CD4-positive, alpha-beta T cell treated with Interleukin-17A for 4 hours (primary cell): Measurements from ENCODE around the gene GNAQ.

Experiments
- DNase-seq: peaks from one replicate; pipeline ENCODE4 v3.0.0-alpha.2; 2020; ENCODE audit warnings: mixed read lengths

Gene GNAQ

GRCh38 chr9:77965445-77966123 lies 66.0 kb downstream of the GNAQ start:
- DNase-seq, result no peak

GRCh38 chr9:77964258-77964657 lies 67.4 kb downstream of the GNAQ start:
- DNase-seq, result no peak

GRCh38 chr9:77961541-77961940 lies 70.1 kb downstream of the GNAQ start:
- no peak for DNase-seq

DNA sequence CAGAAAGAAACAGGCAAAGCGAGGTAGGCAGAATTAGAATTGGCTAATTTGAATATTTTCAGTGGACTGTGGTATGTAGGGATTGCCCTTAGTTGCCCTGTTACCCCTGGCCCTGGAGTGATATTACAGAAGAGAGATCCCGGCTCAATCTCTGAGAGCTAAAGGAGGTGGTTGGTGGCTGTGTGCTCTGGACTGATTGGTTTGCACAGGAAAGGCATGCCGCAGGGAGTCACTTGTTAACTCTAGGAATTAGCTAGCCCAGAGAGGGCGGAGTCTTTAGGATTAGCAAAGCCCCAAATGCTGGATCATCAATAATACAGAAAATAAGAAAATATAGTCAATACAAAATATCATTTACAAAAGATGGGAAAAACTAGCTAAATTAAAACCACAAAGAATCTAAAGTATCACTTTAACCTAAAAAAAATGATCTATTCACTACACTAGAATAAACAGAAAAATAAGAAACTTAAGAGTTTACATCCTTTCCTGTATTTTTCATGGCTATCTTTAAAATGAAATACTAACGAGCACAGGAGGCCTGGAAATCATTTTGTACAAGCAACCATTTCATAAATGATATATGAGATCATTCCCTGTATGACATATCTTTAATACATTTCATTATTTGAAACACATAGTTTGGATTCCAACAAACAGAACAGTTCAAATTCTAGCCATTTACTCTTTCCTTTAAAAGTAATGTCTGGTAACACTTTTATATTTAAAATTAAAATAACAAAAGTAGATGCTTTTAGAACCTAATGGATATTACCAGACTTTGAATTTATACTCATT lies 71.1 kb downstream of the GNAQ start:
- DNase-seq, result no peak

- DNase-seq, result no peak
Observed at GRCh38 chr9:77959803-77960202, 71.8 kb downstream of the GNAQ start.

DNA sequence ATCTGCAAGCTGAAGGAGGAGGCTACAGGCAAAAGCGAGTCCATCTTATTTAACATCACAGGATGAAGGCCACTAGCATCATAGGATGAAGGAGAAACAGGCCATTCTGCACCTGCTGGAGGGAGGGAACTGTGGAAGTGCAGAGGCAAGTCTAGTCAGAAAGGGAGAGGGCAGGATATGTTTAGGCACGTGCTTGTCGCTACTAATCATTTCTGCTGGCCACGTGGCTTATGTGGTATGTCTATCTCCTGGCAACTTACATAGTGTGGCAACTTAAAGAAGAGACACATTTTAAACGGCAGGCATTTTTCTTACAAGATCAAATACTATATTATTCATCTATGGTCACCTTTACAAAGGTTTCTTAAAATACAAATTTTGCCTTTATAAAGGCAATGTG lies 74.0 kb downstream of the GNAQ start:
- DNase-seq, result no peak

GRCh38 chr9:77956555-77956954 lies 75.1 kb downstream of the GNAQ start:
- DNase-seq, result no peak

DNA sequence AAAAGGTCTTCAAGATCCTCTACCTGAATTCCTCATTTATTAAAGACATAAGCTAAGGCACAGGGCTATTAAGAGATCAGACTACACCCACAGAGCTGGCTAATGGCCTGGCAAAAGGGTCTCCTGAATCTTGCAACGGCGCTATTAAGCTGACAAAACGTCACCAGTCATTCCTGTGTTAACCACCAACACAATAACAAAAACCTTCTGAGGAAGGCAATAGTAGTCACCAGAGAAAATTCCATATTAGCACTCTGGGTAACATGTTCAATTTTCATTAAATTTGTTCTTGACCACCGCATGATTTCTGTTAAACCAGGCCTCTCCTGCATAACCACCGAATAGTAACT lies 77.0 kb downstream of the GNAQ start:
- DNase-seq, result no peak

DNA sequence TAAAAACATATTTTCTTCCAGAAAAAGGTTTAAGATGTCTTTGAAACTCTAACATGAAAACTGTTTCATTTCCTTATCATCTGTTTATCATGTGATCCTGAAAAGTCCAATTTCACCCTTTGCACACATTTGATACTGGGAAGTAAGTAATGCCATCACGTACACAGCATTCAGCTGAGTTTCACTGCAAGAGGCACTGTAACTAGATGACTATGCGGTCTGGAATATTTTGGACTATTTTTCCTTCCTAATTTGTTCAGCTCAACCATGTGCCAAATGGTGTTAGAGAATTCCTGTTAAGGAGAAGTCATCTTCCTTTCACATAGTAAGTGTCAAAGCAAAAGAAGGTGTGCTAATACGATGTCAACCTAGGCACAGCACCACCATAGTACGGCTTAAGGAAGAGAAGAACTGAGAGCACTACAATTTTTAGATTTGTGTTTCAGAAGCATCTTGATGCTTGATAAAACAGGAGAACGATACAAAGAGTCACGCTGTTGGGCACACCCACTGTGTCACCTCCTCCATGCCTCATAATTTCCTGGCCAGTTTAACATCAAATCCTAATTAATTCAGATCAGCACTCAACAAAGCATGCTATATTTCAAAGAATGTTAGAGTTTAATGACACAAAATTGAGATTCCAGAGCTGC lies 77.5 kb downstream of the GNAQ start:
- no peak for DNase-seq

GRCh38 chr9:77953590-77953989 lies 78.0 kb downstream of the GNAQ start:
- no peak for DNase-seq

DNA sequence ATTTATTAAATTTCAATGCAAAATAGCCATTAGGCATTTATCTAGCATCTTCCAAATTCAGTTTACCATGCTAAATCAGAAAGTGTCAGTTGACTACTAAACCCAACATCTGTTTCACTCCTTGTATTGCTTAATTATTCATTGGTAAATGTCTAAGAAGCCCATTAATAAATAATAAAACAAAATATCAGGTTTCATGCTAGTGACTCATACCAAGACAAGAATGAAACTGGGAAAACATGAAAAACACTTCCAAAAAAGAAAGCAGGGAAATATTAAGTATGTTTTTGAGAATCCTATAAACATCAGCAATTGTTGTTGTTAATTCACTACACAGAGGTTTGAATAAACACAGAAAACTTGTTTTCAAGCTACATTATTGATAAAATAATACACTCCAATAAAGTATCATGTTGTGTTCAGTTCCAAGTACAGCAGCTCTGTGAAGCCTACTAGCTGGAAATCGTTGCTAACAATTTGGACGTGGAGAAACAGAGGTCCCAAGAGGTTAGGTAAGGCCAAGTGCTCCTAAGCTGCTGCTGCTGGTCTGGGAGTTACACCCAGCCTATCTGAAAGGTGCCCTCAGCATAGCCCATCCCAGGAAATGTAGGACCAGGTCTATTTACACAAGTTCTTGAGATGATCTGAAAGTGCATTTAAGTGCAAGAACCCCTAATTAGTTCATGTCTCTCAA lies 78.8 kb downstream of the GNAQ start:
- no peak for DNase-seq

GRCh38 chr9:77951369-77951768 lies 80.2 kb downstream of the GNAQ start:
- DNase-seq, result no peak

GRCh38 chr9:77949751-77950436 lies 81.7 kb downstream of the GNAQ start:
- no peak for DNase-seq

DNA sequence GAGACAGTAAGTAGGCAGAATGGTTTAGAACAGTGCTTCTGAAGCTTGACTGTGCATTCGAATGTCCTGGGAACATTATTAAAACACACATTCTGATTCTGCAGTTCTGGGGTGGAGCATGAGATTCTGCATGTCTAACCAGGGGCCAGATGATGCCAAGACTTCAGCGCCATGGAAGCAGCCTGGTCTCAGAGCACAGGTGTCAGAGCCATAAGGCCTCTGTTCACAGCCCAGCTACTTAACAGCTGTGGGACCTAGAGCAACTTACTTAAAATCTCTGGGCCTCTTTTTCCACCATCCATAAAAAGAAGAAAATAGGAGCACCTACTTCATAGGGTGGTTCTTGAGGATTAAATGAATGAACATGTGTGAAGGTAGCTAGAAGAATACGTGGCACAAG lies 84.0 kb downstream of the GNAQ start:
- no peak for DNase-seq

GRCh38 chr9:77946969-77947620 lies 84.5 kb downstream of the GNAQ start:
- no peak for DNase-seq

GRCh38 chr9:77946296-77946695 lies 85.3 kb downstream of the GNAQ start:
- DNase-seq, result no peak

- DNase-seq, result no peak
Observed at GRCh38 chr9:77945798-77946197, 85.8 kb downstream of the GNAQ start.

- peak; percentile 18 for DNase-seq
Observed at GRCh38 chr9:77944556-77945243, 86.9 kb downstream of the GNAQ start.

- no peak for DNase-seq
Observed at GRCh38 chr9:77943057-77943456, 88.6 kb downstream of the GNAQ start.

DNA sequence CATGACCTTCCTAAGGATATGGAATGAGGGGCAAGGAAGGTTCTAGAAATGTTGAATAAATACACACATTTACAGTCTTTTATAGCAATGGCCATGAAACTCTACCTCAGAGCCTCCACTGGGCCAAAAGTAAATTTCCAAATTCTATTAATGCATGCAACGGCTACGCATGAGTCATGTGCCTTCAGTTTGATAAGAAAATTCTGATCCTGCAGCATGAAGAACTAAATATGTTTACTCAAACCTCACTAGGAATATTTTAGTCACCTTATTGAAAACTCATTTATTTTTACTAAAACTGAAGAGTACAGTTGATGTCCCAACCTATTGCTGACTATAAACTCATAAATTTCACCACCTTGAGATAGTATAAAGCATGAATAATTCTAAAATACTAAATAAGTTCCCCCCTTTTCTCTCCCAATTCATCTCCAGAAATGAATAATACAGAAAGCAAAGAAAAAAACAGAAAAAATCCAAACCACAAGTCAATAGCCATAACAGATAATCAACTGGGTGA lies 92.4 kb downstream of the GNAQ start:
- DNase-seq, result no peak

- DNase-seq, result no peak
Observed at GRCh38 chr9:77938163-77938562, 93.4 kb downstream of the GNAQ start.

DNA sequence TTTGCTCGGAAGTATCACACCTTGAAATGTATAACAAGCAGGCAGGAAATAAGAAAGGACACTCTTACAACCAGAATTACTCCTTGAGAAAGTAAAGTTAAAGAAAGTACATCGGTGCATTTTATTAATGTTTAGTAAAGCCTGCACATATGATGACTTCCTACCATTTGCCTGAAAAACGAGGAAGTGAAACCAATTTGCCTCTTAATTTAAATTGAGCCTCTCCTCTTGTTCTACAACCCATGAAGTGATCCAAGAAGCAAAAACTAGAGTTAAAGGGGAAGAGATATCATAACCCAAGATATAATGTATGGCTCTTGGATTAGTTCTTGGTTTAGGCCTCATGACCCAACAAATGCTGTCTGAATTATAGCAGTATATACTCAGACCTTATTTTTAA lies 95.6 kb downstream of the GNAQ start:
- no peak for DNase-seq
